GM12878 (cell line): ENCODE results near the gene ATXN1L. TPM values are rescaled to one million over a fixed set of nuclear protein-coding genes. Genes with fewer than 3 reads are reported as not detected.

ENCODE experiments used
- ATAC-seq: fragments of 200-7000 bp; cut with Tn5 transposase; 3 replicates; pipeline ENCODE4 v1.9.1; 2020; ENCODE audit warnings: mild to moderate bottlenecking, moderate library complexity
- BruUV-seq: library from RNA; stranded (reverse); fragments of 400-500 nt; replicated peaks from 2 replicates; lab custom pipeline; 2021; lab: Mats Ljungman, UMichigan
- CTCF ChIA-PET: fragments of 300-600 bp; sonication (Branson Sonifier 250); formaldehyde crosslinking; extraction: SDS; loops from one replicate; lab custom pipeline; 2021; ENCODE audit warnings: inconsistent platforms; lab: Yijun Ruan, JAX
- POLR2A ChIA-PET: fragments of 350-600 bp; formaldehyde crosslinking; extraction: SDS; loops from one replicate; lab custom pipeline; 2021; ENCODE audit warnings: inconsistent platforms; lab: Charles Lee
- RAD21 ChIA-PET: fragments of 300-600 bp; sonication (Branson Sonifier 250); formaldehyde crosslinking; loops from one replicate; lab custom pipeline; 2023; ENCODE audit warnings: antibody characterized with exemption; ENCODE audit not compliant: unreplicated experiment; lab: Charles Lee
- SMC1A ChIA-PET: fragments of 300-600 bp; sonication (Branson Sonifier 250); formaldehyde crosslinking; loops from one replicate; lab custom pipeline; 2023; ENCODE audit not compliant: unreplicated experiment, uncharacterized antibody; lab: Charles Lee
- DNase-seq: peaks from one replicate; pipeline ENCODE4 v3.0.0-alpha.2; 2011; ENCODE audit warnings: low read depth, low spot score
- FAIRE-seq: peaks from 3 replicates; lab custom pipeline; 2011; peaks lifted over from hg19 to GRCh38; lab: Jason Lieb, UNC
- H2AFZ ChIP-seq: 2 replicates; pipeline ENCODE4 v1.6.0; 2011; ENCODE audit warnings: low read depth, low read length, control low read depth; ENCODE audit not compliant: control insufficient read depth
- H3K27ac ChIP-seq: 2 replicates; pipeline ENCODE4 v1.5.1; 2011; ENCODE audit warnings: control low read depth; ENCODE audit not compliant: control insufficient read depth, insufficient read depth
- H3K27me3 ChIP-seq, 2 experiments: replicated peaks in 1 of 2; 2 replicates each; pipeline versions ENCODE4 v1.6.0 to v1.6.1; 2011; ENCODE audit warnings: low read length in 1 of 2; ENCODE audit not compliant: control insufficient read depth in 2 of 2, insufficient read depth in 2 of 2
- H3K36me3 ChIP-seq, 2 experiments: 2 replicates each; pipeline ENCODE4 v1.5.1; 2011; ENCODE audit warnings: low read length in 1 of 2; ENCODE audit not compliant: control insufficient read depth in 2 of 2, insufficient read depth in 2 of 2
- H3K4me1 ChIP-seq: 2 replicates; pipeline ENCODE4 v1.6.1; 2011; ENCODE audit warnings: mild to moderate bottlenecking, low read length, moderate library complexity, mixed read lengths; ENCODE audit not compliant: control insufficient read depth, insufficient read depth
- H3K4me2 ChIP-seq: 2 replicates; pipeline ENCODE4 v1.6.0; 2011; ENCODE audit warnings: control low read depth; ENCODE audit not compliant: control insufficient read depth, insufficient read depth
- H3K4me3 ChIP-seq: fragments of 200-600 bp; sonication (generic); 2 replicates; pipeline ENCODE4 v1.5.1; 2016
- H3K79me2 ChIP-seq: 2 replicates; pipeline ENCODE4 v1.6.0; 2011; ENCODE audit warnings: low read length; ENCODE audit not compliant: control insufficient read depth, insufficient read depth
- H3K9ac ChIP-seq: 2 replicates; pipeline ENCODE4 v1.8.0; 2011; ENCODE audit warnings: low read length, control low read depth, mixed read lengths; ENCODE audit not compliant: control insufficient read depth, insufficient read depth
- H3K9me3 ChIP-seq: replicated peaks from 3 replicates; pipeline ENCODE4 v1.5.1; 2011; ENCODE audit warnings: mild to moderate bottlenecking, low read length; ENCODE audit not compliant: control insufficient read depth, insufficient read depth
- H4K20me1 ChIP-seq: 2 replicates; pipeline ENCODE4 v1.6.0; 2011; ENCODE audit not compliant: control insufficient read depth, insufficient read depth
- BACH1 ChIP-seq: fragments of 450-650 bp; IDR thresholded peaks from 2 replicates; pipeline ENCODE4 v1.6.1; 2017; ENCODE audit warnings: mild to moderate bottlenecking, borderline replicate concordance
- CBX5 ChIP-seq: sonication (generic); IDR thresholded peaks from 2 replicates; pipeline ENCODE4 v1.6.1; 2016; ENCODE audit warnings: low read depth, moderate library complexity, mild to moderate bottlenecking, inconsistent platforms
- DPF2 ChIP-seq: fragments of 450-650 bp; IDR thresholded peaks from 2 replicates; pipeline ENCODE4 v1.6.1; 2017; ENCODE audit warnings: mild to moderate bottlenecking
- EP300 ChIP-seq, 2 experiments: fragments of 150-350 bp in 1 of 2; IDR thresholded peaks; 2 replicates each; pipeline ENCODE4 v1.6.1; 2011 to 2012; ENCODE audit warnings: low read depth in 2 of 2, low read length in 2 of 2, borderline replicate concordance in 1 of 2, improper control_type of control experiment in 1 of 2, inconsistent platforms in 1 of 2; ENCODE audit not compliant: control insufficient read depth in 1 of 2
- JUND ChIP-seq: IDR thresholded peaks from 2 replicates; pipeline ENCODE4 v1.6.1; 2012; ENCODE audit warnings: low read depth, mild to moderate bottlenecking, low read length, improper control_type of control experiment, moderate library complexity
- KDM1A ChIP-seq: fragments of 200-600 bp; sonication (generic); IDR thresholded peaks from 2 replicates; pipeline ENCODE4 v1.6.1; 2016; ENCODE audit warnings: borderline replicate concordance
- KLF5 ChIP-seq: fragments of 450-650 bp; IDR thresholded peaks from 2 replicates; pipeline ENCODE4 v1.6.1; 2014; ENCODE audit warnings: mild to moderate bottlenecking; ENCODE audit not compliant: partially characterized antibody
- MXI1 ChIP-seq: fragments of 150-350 bp; IDR thresholded peaks from 2 replicates; pipeline ENCODE4 v1.6.1; 2011; ENCODE audit warnings: low read depth, mild to moderate bottlenecking, inconsistent platforms, low read length, improper control_type of control experiment
- NR2C2 ChIP-seq: IDR thresholded peaks from 2 replicates; pipeline ENCODE4 v1.6.1; 2011; ENCODE audit warnings: borderline replicate concordance, low read depth; ENCODE audit not compliant: control insufficient read depth, insufficient read length
- RUNX3 ChIP-seq: IDR thresholded peaks from 2 replicates; pipeline ENCODE4 v1.6.1; 2012; ENCODE audit warnings: low read length, inconsistent platforms
- SREBF1 ChIP-seq: IDR thresholded peaks from 2 replicates; pipeline ENCODE4 v1.6.1; 2012; ENCODE audit warnings: mild to moderate bottlenecking, low read length
- SREBF2 ChIP-seq: IDR thresholded peaks from 2 replicates; pipeline ENCODE4 v1.6.1; 2012; ENCODE audit warnings: mild to moderate bottlenecking, low read length
- SUPT20H ChIP-seq: IDR thresholded peaks from 2 replicates; pipeline ENCODE4 v1.6.1; 2011; ENCODE audit warnings: low read depth, mild to moderate bottlenecking, low read length, moderate library complexity, borderline replicate concordance; ENCODE audit not compliant: control insufficient read depth
- YY1 ChIP-seq: IDR thresholded peaks from 2 replicates; pipeline ENCODE4 v1.6.1; 2011; ENCODE audit warnings: low read depth, mild to moderate bottlenecking, low read length
- ZSCAN29 ChIP-seq: fragments of 450-650 bp; IDR thresholded peaks from 2 replicates; pipeline ENCODE4 v1.6.1; 2017; ENCODE audit warnings: mild to moderate bottlenecking, moderate library complexity
- WGBS: methylation state at CpG from one replicate; pipeline ENCODE4 v1.1.6; 2016; ENCODE audit warnings: low lambda C conversion rate; ENCODE audit not compliant: insufficient replicate concordance, insufficient coverage; ENCODE audit errors: missing lambda C conversion rate; 5-methylcytosine and 5-hydroxymethylcytosine counted together
- in situ Hi-C: fragments of 300-500 bp; cut with MboI; formaldehyde crosslinking; loops from 9 replicates; pipeline ENCODE4 v1.14.3; 2018; ENCODE audit warnings: mixed read lengths
- intact Hi-C: fragments of 100-400 bp; cut with micrococcal nuclease; formaldehyde crosslinking; loops from one replicate; pipeline ENCODE4 v1.14.2; 2022; ENCODE audit not compliant: unreplicated experiment
- polyA plus RNA-seq, 11 experiments: library from polyadenylated mRNA; depleted of rRNA in 4 of 11; unstranded in 6 of 11; stranded (reverse) in 5 of 11; fragments of >200 nt; fragmentation: Nextera tagmentation in 4 of 11; fragmentation: Illumina TruSeq in 1 of 11; extraction: Ambion mirVana in 4 of 11; extraction: Trizol in 1 of 11; gene quantifications; 1 replicate in 1 of 11; 2 replicates in 10 of 11; pipeline versions ENCODE4 v1.2.1 to v1.2.3, GENCODE V29; 2011 to 2016; ENCODE audit warnings: inconsistent platforms in 2 of 11, missing spikeins in 2 of 11, low read depth in 1 of 11
- total RNA-seq, 4 experiments: library from RNA; depleted of rRNA in 3 of 4; stranded (reverse); fragments of >200 nt in 3 of 4; fragmentation: Illumina TruSeq in 1 of 4; extraction: Trizol in 1 of 4; gene quantifications; 2 replicates each; pipeline versions ENCODE4 v1.2.1 to v1.2.3, GENCODE V29; 2013 to 2021
- TF ChIP-seq, protein P1 (sequence below): fragments of 450-650 bp; IDR thresholded peaks from 2 replicates; pipeline ENCODE4 v1.6.1; 2017; ENCODE audit warnings: low read depth, mild to moderate bottlenecking, moderate library complexity
- TF ChIP-seq, protein P2 (sequence below): IDR thresholded peaks from 2 replicates; pipeline ENCODE4 v1.6.1; 2011; ENCODE audit warnings: borderline replicate concordance, low read depth, mild to moderate bottlenecking, moderate library complexity, low read length; ENCODE audit not compliant: insufficient read depth, poor library complexity, severe bottlenecking
- TF ChIP-seq, protein P3 (sequence below): fragments of 450-650 bp; IDR thresholded peaks from 2 replicates; pipeline ENCODE4 v1.6.1; 2017; ENCODE audit warnings: mild to moderate bottlenecking

Gene ATXN1L
- total and polyA plus RNA-seq, 10 of the 15 experiments (the other 5 are each of a cell fraction or from before 2014, with no cell fraction given): 1.8 to 14.6 (median 9.2) TPM

DNA sequence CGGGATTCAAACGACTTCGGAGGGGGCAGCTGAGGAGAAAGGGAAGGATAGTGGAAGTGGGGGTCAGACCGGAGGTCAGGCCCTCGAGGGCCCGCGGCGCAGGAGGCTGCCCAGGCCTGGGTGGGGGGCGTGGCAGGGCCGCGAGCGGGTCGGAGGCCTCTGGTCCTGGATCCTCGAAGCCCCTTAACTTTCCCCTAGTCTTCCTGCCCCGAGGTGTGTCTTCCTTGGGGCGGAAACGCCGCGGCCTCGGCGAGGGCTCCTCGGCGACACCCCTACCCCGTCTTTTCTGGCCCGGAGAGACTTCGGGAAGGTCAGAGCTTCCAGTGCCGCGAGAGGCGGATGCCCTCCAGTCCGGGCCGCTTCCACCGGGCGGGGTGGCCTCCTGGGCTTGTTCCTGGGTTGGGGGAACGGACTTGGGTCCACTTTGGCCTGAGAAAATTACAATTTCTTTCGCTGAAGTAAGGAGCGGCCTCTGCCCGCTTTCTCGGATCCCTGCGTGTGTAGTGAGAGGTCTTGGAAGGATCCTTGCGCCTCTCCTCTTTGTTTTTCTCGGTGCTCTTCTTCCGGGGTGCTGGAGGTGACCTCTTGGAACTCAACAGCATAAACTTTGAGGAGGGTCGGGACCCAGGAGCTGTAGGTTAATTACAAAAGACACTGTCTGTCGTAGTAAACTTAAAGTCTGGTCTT, 50.0 kb downstream of the ATXN1L start:
- no peak for FAIRE-seq
- ChIA-PET SMC1A (interaction anchor here (0.8 to 2.1 kb wide), 6 partner anchors 9 to 120 kb away, joined by 3 to 15 read pairs (median 4); no protein-coding TSS in a partner anchor), RAD21 (interaction anchor here (0.6 to 3.1 kb wide), 10 partner anchors 9 to 94 kb away, joined by 3 to 14 read pairs (median 4); partner anchors contain the start of gene AP1G1), CTCF (interaction anchor here (0.7 to 5.4 kb wide), 4 partner anchors 10 to 285 kb away, joined by 3 to 38 read pairs (median 3); partner anchors contain the start of gene ZNF821), POLR2A (interaction anchor here (0.5 to 4.5 kb wide), 5 partner anchors 12 to 843 kb away, joined by 3 to 34 read pairs (median 5); partner anchors contain the start of gene ZNF821)
- Histone ChIP-seq H3K36me3 (no peaks in the 10 kb centered on the region), H3K4me3 (peak overlapping the region; percentile 91), H3K4me1 (no peaks in the 10 kb centered on the region), H3K9me3 (no peaks in the 10 kb centered on the region), H3K79me2 (peaks cover 58% of the 10 kb centered on the region), H3K9ac (peak overlapping the region; percentile 99), H3K4me2 (peak overlapping the region; percentile 50; the same call in 1 of the 2 replicates), H3K27me3 (no peaks in the 10 kb centered on the region), H3K27ac (peak overlapping the region; percentile 98), H4K20me1 (no peaks in the 10 kb centered on the region), H2AFZ (peak overlapping the region; percentile 45)
- in situ Hi-C loops: loop anchor here (5.0 kb wide), 1 partner anchor 89 kb away; the partner anchor contains the start of gene AP1G1
- WGBS: 0% methylated on average over 44 of the region's 44 CpGs
- intact Hi-C loops: loop anchor here (2.0 to 10.0 kb wide), 4 partner anchors 51 to 199 kb away; partner anchors contain the start of genes AP1G1, ATXN1L, DHX38 and TXNL4B
- no peak for DNase-seq
- ATAC-seq: peak; percentile 38
- TSS peak; percentile 69 for BruUV-seq
- TF ChIP-seq, protein P1, sequence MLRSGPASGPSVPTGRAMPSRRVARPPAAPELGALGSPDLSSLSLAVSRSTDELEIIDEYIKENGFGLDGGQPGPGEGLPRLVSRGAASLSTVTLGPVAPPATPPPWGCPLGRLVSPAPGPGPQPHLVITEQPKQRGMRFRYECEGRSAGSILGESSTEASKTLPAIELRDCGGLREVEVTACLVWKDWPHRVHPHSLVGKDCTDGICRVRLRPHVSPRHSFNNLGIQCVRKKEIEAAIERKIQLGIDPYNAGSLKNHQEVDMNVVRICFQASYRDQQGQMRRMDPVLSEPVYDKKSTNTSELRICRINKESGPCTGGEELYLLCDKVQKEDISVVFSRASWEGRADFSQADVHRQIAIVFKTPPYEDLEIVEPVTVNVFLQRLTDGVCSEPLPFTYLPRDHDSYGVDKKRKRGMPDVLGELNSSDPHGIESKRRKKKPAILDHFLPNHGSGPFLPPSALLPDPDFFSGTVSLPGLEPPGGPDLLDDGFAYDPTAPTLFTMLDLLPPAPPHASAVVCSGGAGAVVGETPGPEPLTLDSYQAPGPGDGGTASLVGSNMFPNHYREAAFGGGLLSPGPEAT: no peak
- TF ChIP-seq YY1 (peak; percentile 26; the same call in 1 of the 2 replicates), RUNX3 (no peak), ZSCAN29 (no peak), KLF5 (no peak), BACH1 (no peak), DPF2 (0 out of 2 replicates have a peak, but pooled peaks have one; percentile 10), EP300 (IDR thresholded peaks at IDR 0.05; ENCODE audit: borderline replicate concordance in 1 of 2, control insufficient read depth in 1 of 2, low read depth in 2 of 2, low read length in 2 of 2) (no peak; a peak in 1 of 4 replicates), KDM1A (no peak), SREBF1 (no peak), SREBF2 (no peak), CBX5 (no peak), SUPT20H (no peak), NR2C2 (no peak), JUND (no peak), MXI1 (0 out of 2 replicates have a peak, but pooled peaks have one; percentile 46)
- TF ChIP-seq, protein P2, sequence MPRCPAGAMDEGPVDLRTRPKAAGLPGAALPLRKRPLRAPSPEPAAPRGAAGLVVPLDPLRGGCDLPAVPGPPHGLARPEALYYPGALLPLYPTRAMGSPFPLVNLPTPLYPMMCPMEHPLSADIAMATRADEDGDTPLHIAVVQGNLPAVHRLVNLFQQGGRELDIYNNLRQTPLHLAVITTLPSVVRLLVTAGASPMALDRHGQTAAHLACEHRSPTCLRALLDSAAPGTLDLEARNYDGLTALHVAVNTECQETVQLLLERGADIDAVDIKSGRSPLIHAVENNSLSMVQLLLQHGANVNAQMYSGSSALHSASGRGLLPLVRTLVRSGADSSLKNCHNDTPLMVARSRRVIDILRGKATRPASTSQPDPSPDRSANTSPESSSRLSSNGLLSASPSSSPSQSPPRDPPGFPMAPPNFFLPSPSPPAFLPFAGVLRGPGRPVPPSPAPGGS: no peak
- TF ChIP-seq, protein P3, sequence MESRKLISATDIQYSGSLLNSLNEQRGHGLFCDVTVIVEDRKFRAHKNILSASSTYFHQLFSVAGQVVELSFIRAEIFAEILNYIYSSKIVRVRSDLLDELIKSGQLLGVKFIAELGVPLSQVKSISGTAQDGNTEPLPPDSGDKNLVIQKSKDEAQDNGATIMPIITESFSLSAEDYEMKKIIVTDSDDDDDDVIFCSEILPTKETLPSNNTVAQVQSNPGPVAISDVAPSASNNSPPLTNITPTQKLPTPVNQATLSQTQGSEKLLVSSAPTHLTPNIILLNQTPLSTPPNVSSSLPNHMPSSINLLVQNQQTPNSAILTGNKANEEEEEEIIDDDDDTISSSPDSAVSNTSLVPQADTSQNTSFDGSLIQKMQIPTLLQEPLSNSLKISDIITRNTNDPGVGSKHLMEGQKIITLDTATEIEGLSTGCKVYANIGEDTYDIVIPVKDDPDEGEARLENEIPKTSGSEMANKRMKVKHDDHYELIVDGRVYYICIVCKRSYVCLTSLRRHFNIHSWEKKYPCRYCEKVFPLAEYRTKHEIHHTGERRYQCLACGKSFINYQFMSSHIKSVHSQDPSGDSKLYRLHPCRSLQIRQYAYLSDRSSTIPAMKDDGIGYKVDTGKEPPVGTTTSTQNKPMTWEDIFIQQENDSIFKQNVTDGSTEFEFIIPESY: no peak
